SH-SY5Y (cell line): ENCODE results near the gene HMCN1.

Source experiments
- GATA2 ChIP-seq: IDR thresholded peaks from 2 replicates; pipeline ENCODE4 v1.6.1; 2011; ENCODE audit warnings: mild to moderate bottlenecking, low read depth, low read length
- GATA3 ChIP-seq: IDR thresholded peaks from 2 replicates; pipeline ENCODE4 v1.6.1; 2011; ENCODE audit warnings: low read depth, mild to moderate bottlenecking, low read length, moderate library complexity

DNA sequence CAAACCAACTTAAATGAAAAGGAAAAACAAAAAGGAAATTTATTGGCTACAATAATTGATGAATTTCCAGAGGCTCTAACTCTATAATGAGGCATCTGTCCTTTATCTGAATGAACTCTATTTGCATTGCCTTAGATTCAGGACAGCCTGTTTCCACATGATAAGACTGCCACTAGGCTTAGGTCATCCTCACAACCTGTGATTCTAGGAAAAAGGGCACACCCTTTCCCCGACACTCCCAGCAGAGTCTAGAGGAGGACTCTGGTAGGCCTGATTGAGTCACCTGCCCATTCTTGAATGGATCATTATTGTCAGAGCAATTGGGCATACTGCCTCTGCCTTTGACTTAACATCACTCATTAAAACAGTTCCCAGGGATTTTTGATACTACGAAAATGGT is 378.1 kb downstream of the HMCN1 start:
- TF ChIP-seq GATA2 (no peak), GATA3 (no peak)
